NCI-H82 treated with DMSO at 0.1 percent for 48 hours (cell line): ENCODE data around the gene MRPL34.
A peak's percentile ranks its signal among the peaks of the same experiment; 100 is the strongest.

Source experiments
- DNase-seq: peaks from one replicate; lab custom pipeline; 2025; ENCODE audit not compliant: unreplicated experiment; lab: John Stamatoyannopoulos, UW

Gene MRPL34

GRCh38 chr19:17309198-17309964 lies 3.7 kb downstream of the MRPL34 start, which contains the start of gene DDA1:
DDA1 (plus strand) TSS chr19:17309563; CDS start chr19:17309655, 92 bp downstream.
- DNase-seq, result peak; percentile 100

GRCh38 chr19:17309965-17310461 lies 4.3 kb downstream of the MRPL34 start:
- no peak for DNase-seq

GRCh38 chr19:17311455-17312188 lies 6.0 kb downstream of the MRPL34 start:
- DNase-seq, result no peak

- no peak for DNase-seq
Observed at GRCh38 chr19:17312189-17313113, 6.8 kb downstream of the MRPL34 start.

GRCh38 chr19:17314007-17314593 lies 8.4 kb downstream of the MRPL34 start:
- DNase-seq, result no peak

GRCh38 chr19:17318966-17319365 lies 13.3 kb downstream of the MRPL34 start:
- DNase-seq, result no peak

GRCh38 chr19:17319473-17320238 lies 14.0 kb downstream of the MRPL34 start:
- DNase-seq, result no peak

GRCh38 chr19:17320435-17320834 lies 14.8 kb downstream of the MRPL34 start:
- no peak for DNase-seq

GRCh38 chr19:17321655-17322489 lies 16.2 kb downstream of the MRPL34 start:
- DNase-seq, result no peak

- DNase-seq, result no peak
Observed at GRCh38 chr19:17322854-17323253, 17.2 kb downstream of the MRPL34 start.

GRCh38 chr19:17323300-17323963 lies 17.8 kb downstream of the MRPL34 start:
- DNase-seq, result no peak

GRCh38 chr19:17323964-17324332 lies 18.3 kb downstream of the MRPL34 start:
- DNase-seq, result no peak

- no peak for DNase-seq
Observed at GRCh38 chr19:17324357-17325114, 18.9 kb downstream of the MRPL34 start.

GRCh38 chr19:17325133-17325532 lies 19.5 kb downstream of the MRPL34 start:
- DNase-seq, result no peak

- no peak for DNase-seq
Observed at GRCh38 chr19:17325881-17326594, 20.4 kb downstream of the MRPL34 start.

GRCh38 chr19:17326595-17326966 lies 20.9 kb downstream of the MRPL34 start:
- no peak for DNase-seq

- DNase-seq, result no peak
Observed at GRCh38 chr19:17327068-17327653, 21.5 kb downstream of the MRPL34 start.
